OCI-LY1 (cell line): ENCODE data around the gene SIRT5.

Experiments
- EZH2 ChIP-seq: fragments of 200-600 bp; sonication (generic), shearing (Covaris generic); IDR thresholded peaks from 2 replicates; pipeline ENCODE4 v1.8.0; 2017; ENCODE audit warnings: borderline replicate concordance, mixed run types, mild to moderate bottlenecking, antibody characterized with exemption, low read length, moderate library complexity, mixed read lengths
- TF ChIP-seq, protein P1 (sequence below): fragments of 200-600 bp; sonication (generic), shearing (Covaris generic); IDR thresholded peaks from 2 replicates; pipeline ENCODE4 v1.5.1; 2017; ENCODE audit warnings: mild to moderate bottlenecking, antibody characterized with exemption, low read length, moderate library complexity, mixed read lengths

DNA sequence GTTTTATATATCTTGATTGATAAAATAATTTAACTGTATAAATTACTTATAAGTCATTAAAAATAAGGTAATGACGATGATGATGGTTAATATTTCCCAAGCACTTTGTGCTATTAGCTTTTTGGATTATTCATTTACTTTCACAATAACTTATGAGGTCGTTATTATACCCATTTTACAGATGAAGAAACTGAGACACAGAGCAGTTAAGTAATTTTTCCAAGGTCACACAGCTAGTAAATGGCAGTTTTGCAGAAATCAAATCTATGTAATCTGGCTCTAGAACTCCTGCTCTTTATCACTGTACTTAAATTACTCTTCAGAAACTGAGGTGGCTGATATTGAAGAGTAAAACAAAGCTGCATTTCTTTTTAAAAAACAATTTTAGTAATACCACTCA, 58.9 kb downstream of the SIRT5 start:
- no peak for TF ChIP-seq EZH2
- TF ChIP-seq, protein P1, sequence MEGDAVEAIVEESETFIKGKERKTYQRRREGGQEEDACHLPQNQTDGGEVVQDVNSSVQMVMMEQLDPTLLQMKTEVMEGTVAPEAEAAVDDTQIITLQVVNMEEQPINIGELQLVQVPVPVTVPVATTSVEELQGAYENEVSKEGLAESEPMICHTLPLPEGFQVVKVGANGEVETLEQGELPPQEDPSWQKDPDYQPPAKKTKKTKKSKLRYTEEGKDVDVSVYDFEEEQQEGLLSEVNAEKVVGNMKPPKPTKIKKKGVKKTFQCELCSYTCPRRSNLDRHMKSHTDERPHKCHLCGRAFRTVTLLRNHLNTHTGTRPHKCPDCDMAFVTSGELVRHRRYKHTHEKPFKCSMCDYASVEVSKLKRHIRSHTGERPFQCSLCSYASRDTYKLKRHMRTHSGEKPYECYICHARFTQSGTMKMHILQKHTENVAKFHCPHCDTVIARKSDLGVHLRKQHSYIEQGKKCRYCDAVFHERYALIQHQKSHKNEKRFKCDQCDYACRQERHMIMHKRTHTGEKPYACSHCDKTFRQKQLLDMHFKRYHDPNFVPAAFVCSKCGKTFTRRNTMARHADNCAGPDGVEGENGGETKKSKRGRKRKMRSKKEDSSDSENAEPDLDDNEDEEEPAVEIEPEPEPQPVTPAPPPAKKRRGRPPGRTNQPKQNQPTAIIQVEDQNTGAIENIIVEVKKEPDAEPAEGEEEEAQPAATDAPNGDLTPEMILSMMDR, result no peak
